Psoas muscle (tissue), 8 donors: ENCODE measurements around the gene PHLDB3. TPM values are rescaled to one million over a fixed set of nuclear protein-coding genes. Genes with fewer than 3 reads are reported as not detected.
A peak's percentile ranks its signal among the peaks of the same experiment; 100 is the strongest.

ENCODE experiments used
- ATAC-seq, 4 donors: fragments of 200-7000 bp; cut with Tn5 transposase; one replicate each; pipeline ENCODE4 v1.9.1; 2020; ENCODE audit warnings: moderate library complexity in 3 of 4, mild to moderate bottlenecking in 2 of 4
- DNase-seq, 2 donors: peaks; one replicate each; pipeline ENCODE4 v3.0.0-alpha.2; 2020
- H3K27ac ChIP-seq: fragments of 200-600 bp; one replicate; pipeline ENCODE4 v1.8.0; 2022
- H3K27me3 ChIP-seq, 3 donors: fragments of 200-600 bp in 1 of 3; one replicate each; pipeline versions ENCODE4 v1.6.1 to v1.8.0; 2013 to 2022; ENCODE audit warnings: low read length in 2 of 3, mild to moderate bottlenecking in 2 of 3, moderate library complexity in 1 of 3; ENCODE audit not compliant: insufficient read depth in 3 of 3
- H3K36me3 ChIP-seq, 2 donors: fragments of 200-600 bp in 1 of 2; one replicate each; pipeline versions ENCODE4 v1.6.1 to v1.8.0; 2013 to 2022; ENCODE audit warnings: low read depth in 1 of 2, mild to moderate bottlenecking in 1 of 2, moderate library complexity in 1 of 2; ENCODE audit not compliant: insufficient read depth in 1 of 2
- H3K4me1 ChIP-seq: fragments of 200-600 bp; one replicate; pipeline ENCODE4 v1.8.0; 2022
- H3K4me3 ChIP-seq: fragments of 200-600 bp; one replicate; pipeline ENCODE4 v1.8.0; 2022; ENCODE audit warnings: mild to moderate bottlenecking
- H3K9me3 ChIP-seq: fragments of 200-600 bp; one replicate; pipeline ENCODE4 v1.8.0; 2022
- CTCF ChIP-seq: fragments of 200-600 bp; IDR thresholded peaks from one replicate; pipeline ENCODE4 v1.8.0; 2022; ENCODE audit warnings: antibody characterized with exemption
- WGBS, 3 donors: extraction: QIAGEN DNeasy Blood & Tissue Kit; methylation state at CpG; one replicate each; pipeline versions ENCODE4 v1.1.6 to v1.1.7; 2013; 5-methylcytosine and 5-hydroxymethylcytosine counted together
- intact Hi-C, 2 donors: fragments of 100-400 bp; cut with DNase I; formaldehyde crosslinking; loops; one replicate each; pipeline versions ENCODE4 v1.11.0 to v1.14.2; 2022
- polyA plus RNA-seq, 3 donors: library from polyadenylated mRNA; stranded (reverse); fragments of 200-250 nt; gene quantifications; one replicate each; pipeline ENCODE4 v1.2.3, GENCODE V29; 2013
- total RNA-seq, 4 donors: library from RNA; stranded (reverse); fragmentation: NEBNext Ultra II Directional in 2 of 4; extraction: Animal tissue kit (Norgen Biotek cat#: 25700) in 2 of 4; gene quantifications; one replicate each; pipeline versions ENCODE4 v1.2.1 to v1.2.4, GENCODE V29; 2021 to 2023
- donor health status: healthy with polysubstance abuse.
- donor health status: DM: no; HTN: no; CAD: no; lungs with moderate emphysema.
- donor health status: Bipolar disorder and iron deficiency.
- donor health status: healthy.
- donor health status: DM: yes; HTN: yes; CAD: no.
- donor health status: DM: no; HTN: no; CAD: no.
- donor health status: DM: no; HTN: no; CAD: no.
- donor health status: DM: yes; HTN: yes; CAD: no.

The PHLDB3 gene
- total and polyA plus RNA-seq, 7 donors, result 2.0 to 5.7 (median 4.5) TPM

GRCh38 chr19:43507880-43508279, 3.3 kb upstream of the PHLDB3 start:
- WGBS, 3 donors, result 79 to 89% (median 80%) methylated on average over 2 of the region's 2 CpGs
- intact Hi-C loops, result no loop called here
- Histone ChIP-seq H3K9me3 (no peaks in the 10 kb centered on the region), H3K36me3 (peaks cover 0 to 32% of the 10 kb centered on the region in 2 donors), H3K4me1 (peaks cover 10% of the 10 kb centered on the region), H3K4me3 (no peak overlapping the region), H3K27ac (no peak overlapping the region), H3K27me3 (no peaks in the 10 kb centered on the region)
- TF ChIP-seq CTCF, result no peak
- DNase-seq, result no peak
- no peak for ATAC-seq

GRCh38 chr19:43506629-43507028, 2.1 kb upstream of the PHLDB3 start:
- H3K36me3 ChIP-seq, result peaks cover 0 to 36% of the 10 kb centered on the region in 2 donors
- TF ChIP-seq CTCF, result no peak
- H3K4me3 ChIP-seq, result no peak overlapping the region
- no peaks in the 10 kb centered on the region for H3K9me3 ChIP-seq
- ATAC-seq (no peak), DNase-seq (no peak)
- intact Hi-C loops, result no loop called here
- peaks cover 11% of the 10 kb centered on the region for H3K4me1 ChIP-seq
- no peaks in the 10 kb centered on the region for H3K27me3 ChIP-seq
- 89 to 93% (median 93%) methylated on average over 5 of the region's 5 CpGs for WGBS, 3 donors
- H3K27ac ChIP-seq, result no peak overlapping the region

GRCh38 chr19:43505941-43506340, 1.4 kb upstream of the PHLDB3 start:
- Histone ChIP-seq H3K4me1 (peaks cover 11% of the 10 kb centered on the region), H3K36me3 (peaks cover 0 to 35% of the 10 kb centered on the region in 2 donors), H3K27me3 (no peaks in the 10 kb centered on the region), H3K9me3 (no peaks in the 10 kb centered on the region), H3K4me3 (no peak overlapping the region), H3K27ac (no peak overlapping the region)
- intact Hi-C loops, result no loop called here
- 94 to 97% (median 96%) methylated on average over 5 of the region's 5 CpGs for WGBS, 3 donors
- TF ChIP-seq CTCF, result no peak
- DNase-seq, result no peak
- no peak for ATAC-seq

GRCh38 chr19:43505186-43505456, 575 bp upstream of the PHLDB3 start:
- Histone ChIP-seq H3K27me3 (no peaks in the 10 kb centered on the region), H3K27ac (peak overlapping the region; percentile 75), H3K36me3 (peaks cover 0 to 30% of the 10 kb centered on the region in 2 donors), H3K4me1 (peaks cover 11% of the 10 kb centered on the region), H3K4me3 (peak overlapping the region; percentile 79), H3K9me3 (no peaks in the 10 kb centered on the region)
- TF ChIP-seq CTCF, result no peak
- DNase-seq, result no peak
- intact Hi-C loops, result no loop called here
- ATAC-seq, result no peak
- 80 to 91% (median 86%) methylated on average over 3 of the region's 3 CpGs for WGBS, 3 donors
